HL-60 (cell line): ENCODE measurements around the gene DPP10.

Source experiments
- DNase-seq, 2 experiments: peaks; one replicate each; pipeline ENCODE4 v3.0.0-alpha.2; 2010 to 2020; ENCODE audit warnings: low read depth in 1 of 2, low spot score in 1 of 2
- H3K27ac ChIP-seq: fragments of 250-450 bp; sonication (Bioruptor Pico); replicated peaks from 2 replicates; pipeline ENCODE4 v1.5.1; 2020; ENCODE audit warnings: mild to moderate bottlenecking, moderate library complexity
- H3K27me3 ChIP-seq: fragments of 250-450 bp; sonication (Bioruptor Pico); 2 replicates; pipeline ENCODE4 v1.5.1; 2021; ENCODE audit warnings: mild to moderate bottlenecking, moderate library complexity; ENCODE audit not compliant: insufficient read depth, poor library complexity, severe bottlenecking
- H3K4me3 ChIP-seq: replicated peaks from 2 replicates; pipeline ENCODE4 v1.5.1; 2011; ENCODE audit warnings: mild to moderate bottlenecking, control low read depth, low read length; ENCODE audit not compliant: insufficient read depth
- GABPA ChIP-seq: IDR thresholded peaks from 2 replicates; pipeline ENCODE4 v1.6.1; 2012; ENCODE audit warnings: low read depth
- POLR2AphosphoS5 ChIP-seq: IDR thresholded peaks from 2 replicates; pipeline ENCODE4 v1.6.1; 2012; ENCODE audit warnings: low read depth
- SPI1 ChIP-seq: IDR thresholded peaks from 2 replicates; pipeline ENCODE4 v1.6.1; 2012; ENCODE audit warnings: low read depth, mild to moderate bottlenecking, borderline replicate concordance
- TF ChIP-seq, protein P1 (sequence below): IDR thresholded peaks from one replicate; pipeline ENCODE4 v1.5.1; 2011; ENCODE audit warnings: low read length, control low read depth, inconsistent platforms; ENCODE audit not compliant: insufficient read depth
- TF ChIP-seq, protein P2 (sequence below): IDR thresholded peaks from 2 replicates; pipeline ENCODE4 v1.6.1; 2012; ENCODE audit warnings: low read depth; ENCODE audit not compliant: insufficient replicate concordance

The DPP10 gene

DNA sequence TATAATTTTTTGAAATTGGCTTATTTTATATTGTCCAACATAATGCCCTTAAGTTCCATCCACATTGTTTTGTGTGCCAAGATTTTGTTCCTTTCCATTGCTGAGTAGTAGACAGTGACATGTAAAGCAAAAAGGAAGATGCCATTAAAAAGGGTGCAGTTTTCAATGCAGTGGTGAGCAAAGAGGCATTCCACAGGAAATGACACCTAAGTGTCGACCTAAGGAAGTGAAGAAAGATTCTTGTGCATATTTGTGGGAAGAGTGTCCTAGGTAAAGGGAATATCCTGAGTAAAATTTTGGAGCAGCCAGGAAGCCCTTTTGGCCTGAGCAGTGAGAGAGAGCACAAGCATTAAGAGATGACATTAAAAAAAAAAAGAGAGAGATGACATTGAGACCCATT, 1099.9 kb downstream of the DPP10 start:
- TF ChIP-seq, protein P1, sequence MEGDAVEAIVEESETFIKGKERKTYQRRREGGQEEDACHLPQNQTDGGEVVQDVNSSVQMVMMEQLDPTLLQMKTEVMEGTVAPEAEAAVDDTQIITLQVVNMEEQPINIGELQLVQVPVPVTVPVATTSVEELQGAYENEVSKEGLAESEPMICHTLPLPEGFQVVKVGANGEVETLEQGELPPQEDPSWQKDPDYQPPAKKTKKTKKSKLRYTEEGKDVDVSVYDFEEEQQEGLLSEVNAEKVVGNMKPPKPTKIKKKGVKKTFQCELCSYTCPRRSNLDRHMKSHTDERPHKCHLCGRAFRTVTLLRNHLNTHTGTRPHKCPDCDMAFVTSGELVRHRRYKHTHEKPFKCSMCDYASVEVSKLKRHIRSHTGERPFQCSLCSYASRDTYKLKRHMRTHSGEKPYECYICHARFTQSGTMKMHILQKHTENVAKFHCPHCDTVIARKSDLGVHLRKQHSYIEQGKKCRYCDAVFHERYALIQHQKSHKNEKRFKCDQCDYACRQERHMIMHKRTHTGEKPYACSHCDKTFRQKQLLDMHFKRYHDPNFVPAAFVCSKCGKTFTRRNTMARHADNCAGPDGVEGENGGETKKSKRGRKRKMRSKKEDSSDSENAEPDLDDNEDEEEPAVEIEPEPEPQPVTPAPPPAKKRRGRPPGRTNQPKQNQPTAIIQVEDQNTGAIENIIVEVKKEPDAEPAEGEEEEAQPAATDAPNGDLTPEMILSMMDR = no peak
- TF ChIP-seq POLR2AphosphoS5 (no peak), GABPA (no peak), SPI1 (no peak)
- TF ChIP-seq, protein P2, sequence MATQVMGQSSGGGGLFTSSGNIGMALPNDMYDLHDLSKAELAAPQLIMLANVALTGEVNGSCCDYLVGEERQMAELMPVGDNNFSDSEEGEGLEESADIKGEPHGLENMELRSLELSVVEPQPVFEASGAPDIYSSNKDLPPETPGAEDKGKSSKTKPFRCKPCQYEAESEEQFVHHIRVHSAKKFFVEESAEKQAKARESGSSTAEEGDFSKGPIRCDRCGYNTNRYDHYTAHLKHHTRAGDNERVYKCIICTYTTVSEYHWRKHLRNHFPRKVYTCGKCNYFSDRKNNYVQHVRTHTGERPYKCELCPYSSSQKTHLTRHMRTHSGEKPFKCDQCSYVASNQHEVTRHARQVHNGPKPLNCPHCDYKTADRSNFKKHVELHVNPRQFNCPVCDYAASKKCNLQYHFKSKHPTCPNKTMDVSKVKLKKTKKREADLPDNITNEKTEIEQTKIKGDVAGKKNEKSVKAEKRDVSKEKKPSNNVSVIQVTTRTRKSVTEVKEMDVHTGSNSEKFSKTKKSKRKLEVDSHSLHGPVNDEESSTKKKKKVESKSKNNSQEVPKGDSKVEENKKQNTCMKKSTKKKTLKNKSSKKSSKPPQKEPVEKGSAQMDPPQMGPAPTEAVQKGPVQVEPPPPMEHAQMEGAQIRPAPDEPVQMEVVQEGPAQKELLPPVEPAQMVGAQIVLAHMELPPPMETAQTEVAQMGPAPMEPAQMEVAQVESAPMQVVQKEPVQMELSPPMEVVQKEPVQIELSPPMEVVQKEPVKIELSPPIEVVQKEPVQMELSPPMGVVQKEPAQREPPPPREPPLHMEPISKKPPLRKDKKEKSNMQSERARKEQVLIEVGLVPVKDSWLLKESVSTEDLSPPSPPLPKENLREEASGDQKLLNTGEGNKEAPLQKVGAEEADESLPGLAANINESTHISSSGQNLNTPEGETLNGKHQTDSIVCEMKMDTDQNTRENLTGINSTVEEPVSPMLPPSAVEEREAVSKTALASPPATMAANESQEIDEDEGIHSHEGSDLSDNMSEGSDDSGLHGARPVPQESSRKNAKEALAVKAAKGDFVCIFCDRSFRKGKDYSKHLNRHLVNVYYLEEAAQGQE = no peak
- no peak overlapping the region for H3K27ac ChIP-seq
- H3K27me3 ChIP-seq = no peaks in the 10 kb centered on the region
- no peak for DNase-seq
- H3K4me3 ChIP-seq = no peak overlapping the region

DNA sequence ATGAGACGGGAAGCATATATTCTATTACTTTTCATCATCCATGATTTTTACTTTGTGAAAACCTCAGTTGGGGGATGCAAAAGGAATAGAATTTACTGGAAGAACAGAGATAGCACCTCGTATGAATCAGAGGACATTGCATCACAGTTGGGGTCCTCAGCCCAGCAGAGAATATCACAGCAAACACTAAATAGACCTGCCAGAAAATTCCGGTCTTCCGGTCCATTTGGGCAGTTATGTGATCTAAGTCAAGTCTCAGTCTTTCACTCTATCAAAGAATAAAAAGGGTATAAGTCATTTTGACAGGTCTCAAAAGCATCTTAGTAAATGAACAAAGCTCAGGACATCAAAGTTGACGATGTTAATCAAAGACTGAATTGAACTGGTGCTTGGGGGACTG, 1100.6 kb downstream of the DPP10 start:
- Histone ChIP-seq H3K27me3 (no peaks in the 10 kb centered on the region), H3K27ac (no peak overlapping the region), H3K4me3 (no peak overlapping the region)
- no peak for TF ChIP-seq SPI1
- no peak for TF ChIP-seq GABPA
- TF ChIP-seq, protein P2 = no peak
- TF ChIP-seq, protein P1 = no peak
- TF ChIP-seq POLR2AphosphoS5 = no peak
- DNase-seq = no peak

GRCh38 chr2:115543461-115543860, 1101.0 kb downstream of the DPP10 start:
- no peak for DNase-seq
- Histone ChIP-seq H3K4me3 (no peak overlapping the region), H3K27ac (no peak overlapping the region), H3K27me3 (no peaks in the 10 kb centered on the region)
- no peak for TF ChIP-seq POLR2AphosphoS5
- no peak for TF ChIP-seq GABPA
- TF ChIP-seq, protein P2 = no peak
- TF ChIP-seq, protein P1 = no peak
- no peak for TF ChIP-seq SPI1
